Fibroblast of peridontal ligament (primary cell): ENCODE measurements around the gene SNX21.
A peak's percentile ranks its signal among the peaks of the same experiment; 100 is the strongest.
"Not testable (repeated sequence)": the region's sequence is repeated elsewhere in the genome, so short reads cannot be mapped to it uniquely, and the experiment has no call there.

Experiments used
- DNase-seq: peaks from one replicate; pipeline ENCODE4 v3.0.0-alpha.2; 2010; ENCODE audit errors: extremely low read depth

SNX21 gene

GRCh38 chr20:45850238-45850637 lies 16.6 kb downstream of the SNX21 start:
- no peak for DNase-seq

- no peak for DNase-seq
These were observed 17.3 kb downstream of the SNX21 start for GRCh38 chr20:45850926-45851325.

GRCh38 chr20:45851501-45851900 lies 17.9 kb downstream of the SNX21 start:
- DNase-seq = no peak

- no peak for DNase-seq
These were observed 18.7 kb downstream of the SNX21 start for GRCh38 chr20:45852326-45852725.

- no peak for DNase-seq
These were observed 19.9 kb downstream of the SNX21 start for GRCh38 chr20:45853484-45853883.

- DNase-seq = peak; percentile 100
These were observed 23.7 kb downstream of the SNX21 start, which contains the start of the genes ACOT8 and ZSWIM3 for GRCh38 chr20:45857114-45857881. TSS of gene ACOT8 (minus strand) at chr20:45857392. CDS start at chr20:45857315, 77 bp downstream. TSS of gene ZSWIM3 (plus strand) at chr20:45857614. CDS start at chr20:45857826, 212 bp downstream.

GRCh38 chr20:45857882-45858216 lies 24.2 kb downstream of the SNX21 start:
- no peak for DNase-seq

- no peak for DNase-seq
These were observed 26.3 kb downstream of the SNX21 start for GRCh38 chr20:45859916-45860315.

GRCh38 chr20:45860560-45861220 lies 27.1 kb downstream of the SNX21 start:
- no peak for DNase-seq

- no peak for DNase-seq
These were observed 27.8 kb downstream of the SNX21 start for GRCh38 chr20:45861221-45862075.

- DNase-seq = no peak
These were observed 30.2 kb downstream of the SNX21 start for GRCh38 chr20:45863543-45864470.

- no peak for DNase-seq
These were observed 32.9 kb downstream of the SNX21 start for GRCh38 chr20:45866454-45866853.

GRCh38 chr20:45867136-45867818 lies 33.7 kb downstream of the SNX21 start:
- no peak for DNase-seq

GRCh38 chr20:45867819-45868176 lies 34.2 kb downstream of the SNX21 start:
- DNase-seq = peak; percentile 67

GRCh38 chr20:45872626-45873025 lies 39.0 kb downstream of the SNX21 start:
- DNase-seq = no peak

GRCh38 chr20:45873409-45874103 lies 40.0 kb downstream of the SNX21 start:
- DNase-seq = no peak

- not testable (repeated sequence) for DNase-seq
These were observed 40.5 kb downstream of the SNX21 start for GRCh38 chr20:45874104-45874481.

- no peak for DNase-seq
These were observed 41.0 kb downstream of the SNX21 start for GRCh38 chr20:45874576-45874975.

- peak; percentile 47 for DNase-seq
These were observed 44.6 kb downstream of the SNX21 start for GRCh38 chr20:45878076-45878761.
